Measurements from ENCODE around the gene RRP8.

Gene RRP8

DNA sequence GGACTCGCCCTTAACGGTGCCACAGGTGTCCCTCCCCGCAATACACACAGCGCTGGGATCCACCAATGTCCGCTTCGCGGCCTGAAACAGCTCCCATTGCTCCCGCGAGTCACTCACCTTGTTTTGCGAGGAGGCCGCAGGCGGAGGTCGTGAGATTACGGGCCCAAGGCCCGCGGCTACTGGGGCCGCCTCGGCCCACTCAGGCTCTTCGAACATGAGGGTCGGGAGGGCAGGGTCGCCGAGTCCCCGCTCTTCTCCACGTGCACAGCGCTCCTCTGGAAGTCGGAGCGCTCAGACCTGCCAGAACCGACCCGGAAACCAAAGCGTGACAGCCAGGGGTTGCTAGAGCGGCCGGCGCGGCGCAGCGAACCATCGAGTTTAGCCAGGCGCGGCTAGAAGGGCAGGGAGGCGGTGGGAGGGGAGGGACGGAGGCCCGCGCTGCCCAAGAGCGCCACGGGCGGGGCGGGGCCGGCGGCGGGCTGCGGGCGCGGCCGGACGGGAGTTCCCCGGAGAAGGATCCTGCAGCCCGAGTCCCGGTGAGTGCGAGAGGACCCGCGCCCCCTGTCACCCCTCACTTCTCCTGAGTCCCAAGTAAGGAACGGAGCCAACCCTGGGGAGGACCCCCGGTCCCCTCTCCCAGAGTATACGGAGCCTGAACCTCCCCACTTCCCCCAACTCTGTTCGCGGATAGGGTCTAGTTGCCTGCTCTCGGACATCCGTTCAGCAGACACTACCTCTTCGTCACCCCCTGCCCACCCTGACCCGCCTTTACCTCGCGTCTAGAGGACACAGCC is at the start of gene RRP8, which contains the start of gene ILK:
RRP8 (minus strand) TSS at position 330 of the 794 bp plus-strand sequence; CDS start at position 216, 114 bp downstream.
ILK (plus strand) TSS at position 488 of the 794 bp plus-strand sequence. CDS start 498 bp downstream, outside the sequence.
- DNase-seq = peak; percentile 55 to 77 (median 64)

DNA sequence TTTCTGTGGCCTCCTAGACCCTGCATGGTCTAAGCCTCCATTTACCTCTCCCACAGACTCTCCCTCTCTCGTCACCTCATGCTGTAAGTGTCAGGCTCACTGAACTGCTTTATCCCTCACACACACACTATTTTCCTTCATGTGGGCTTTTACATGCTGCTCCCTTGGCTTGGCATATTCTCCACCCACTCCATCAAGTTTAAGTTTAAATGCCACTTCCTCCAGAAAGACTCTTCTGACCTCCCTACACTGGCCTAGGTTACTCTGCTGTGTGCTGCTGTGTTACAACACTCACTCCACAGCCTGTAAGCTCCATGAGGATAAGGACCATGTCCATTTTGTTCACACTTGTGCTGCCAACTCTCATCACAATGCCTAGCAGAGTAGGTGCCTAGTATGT is 49.7 kb upstream of the RRP8 start:
- no peak for DNase-seq

DNA sequence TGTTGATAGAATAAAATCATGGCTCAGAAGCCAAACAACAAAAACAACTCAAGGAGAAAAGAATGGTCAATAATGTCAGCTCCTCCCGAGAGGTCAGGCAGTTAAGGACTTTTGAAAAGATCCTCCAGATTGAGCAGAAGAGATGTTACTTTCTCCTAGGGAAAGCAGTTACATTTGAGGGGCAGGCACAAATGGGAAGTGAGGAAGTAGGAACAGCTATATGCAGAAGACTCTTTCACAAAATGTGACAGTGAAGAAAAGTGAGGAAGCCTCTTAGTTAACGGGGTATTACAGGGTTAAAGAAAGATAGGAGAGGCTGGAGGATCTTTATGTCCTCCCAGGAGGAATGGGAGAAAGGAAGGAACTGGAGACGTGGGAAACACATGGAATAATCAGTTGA is 48.8 kb upstream of the RRP8 start:
- DNase-seq = no peak

GRCh38 chr11:6650980-6651379 is 47.6 kb upstream of the RRP8 start:
- no peak for DNase-seq

- no peak for DNase-seq
Observed at GRCh38 chr11:6650104-6650503, 46.7 kb upstream of the RRP8 start.

DNA sequence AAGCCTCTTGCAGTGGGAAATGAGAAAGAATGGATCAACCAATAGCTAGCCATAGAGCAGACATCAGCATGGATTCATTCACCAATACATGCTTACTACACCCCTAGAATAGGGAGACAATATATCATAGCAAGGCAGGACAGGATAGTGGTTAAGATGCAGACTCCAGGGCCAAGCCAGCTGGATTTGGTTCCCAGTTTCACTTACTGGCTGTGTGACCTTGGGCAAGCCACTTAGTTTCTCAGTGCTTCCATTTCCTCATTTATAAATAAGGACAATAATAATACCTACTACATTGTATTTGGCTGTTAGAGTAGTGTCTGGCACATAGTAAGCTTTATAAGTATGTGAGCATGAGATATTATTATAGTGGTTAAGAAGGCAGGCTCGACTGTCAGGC is 45.1 kb upstream of the RRP8 start:
- DNase-seq = no peak

GRCh38 chr11:6647836-6648235 is 44.4 kb upstream of the RRP8 start:
- DNase-seq = no peak

- DNase-seq = peak in 1 of 4 experiments; percentile 25
Observed at GRCh38 chr11:6646918-6647679, 43.7 kb upstream of the RRP8 start.

DNA sequence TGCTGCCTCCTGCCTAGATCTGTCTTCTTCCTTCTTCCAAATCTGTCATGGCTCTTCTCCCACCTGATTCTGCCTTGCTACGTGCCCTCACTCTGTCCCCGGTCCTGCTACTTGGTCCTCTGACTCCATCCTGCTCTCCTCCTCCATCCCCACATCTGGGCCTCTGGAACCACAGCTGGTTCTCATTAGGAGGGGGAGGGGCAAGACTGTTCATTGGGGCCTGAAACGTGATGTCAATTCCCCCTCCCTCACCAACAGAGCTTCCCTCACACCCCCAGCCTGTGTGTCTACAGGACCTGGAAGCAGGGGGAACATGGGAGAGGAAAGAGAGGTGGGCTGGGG is 43.1 kb upstream of the RRP8 start:
- DNase-seq = no peak

- DNase-seq = no peak
Observed at GRCh38 chr11:6646071-6646470, 42.7 kb upstream of the RRP8 start.

DNA sequence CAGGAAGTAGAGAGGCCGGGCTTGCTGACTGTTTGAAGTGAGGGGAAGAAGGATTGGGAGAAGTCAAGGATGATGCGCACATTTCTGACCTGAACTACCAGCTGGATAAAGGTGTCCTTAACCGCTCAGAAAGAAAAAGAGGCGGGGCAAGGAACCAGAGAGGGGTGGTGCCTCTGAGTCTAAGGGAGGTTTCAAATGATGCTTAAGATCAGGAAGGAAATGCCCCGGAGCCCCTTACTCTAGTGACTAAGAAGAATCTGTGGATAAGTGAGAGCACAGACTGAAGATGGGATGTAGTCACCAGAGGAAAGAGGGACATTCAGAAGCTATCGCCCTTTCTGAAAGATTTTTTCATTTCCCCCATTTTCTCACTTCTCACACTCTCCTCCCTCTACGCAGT is 39.5 kb upstream of the RRP8 start:
- no peak for DNase-seq

DNA sequence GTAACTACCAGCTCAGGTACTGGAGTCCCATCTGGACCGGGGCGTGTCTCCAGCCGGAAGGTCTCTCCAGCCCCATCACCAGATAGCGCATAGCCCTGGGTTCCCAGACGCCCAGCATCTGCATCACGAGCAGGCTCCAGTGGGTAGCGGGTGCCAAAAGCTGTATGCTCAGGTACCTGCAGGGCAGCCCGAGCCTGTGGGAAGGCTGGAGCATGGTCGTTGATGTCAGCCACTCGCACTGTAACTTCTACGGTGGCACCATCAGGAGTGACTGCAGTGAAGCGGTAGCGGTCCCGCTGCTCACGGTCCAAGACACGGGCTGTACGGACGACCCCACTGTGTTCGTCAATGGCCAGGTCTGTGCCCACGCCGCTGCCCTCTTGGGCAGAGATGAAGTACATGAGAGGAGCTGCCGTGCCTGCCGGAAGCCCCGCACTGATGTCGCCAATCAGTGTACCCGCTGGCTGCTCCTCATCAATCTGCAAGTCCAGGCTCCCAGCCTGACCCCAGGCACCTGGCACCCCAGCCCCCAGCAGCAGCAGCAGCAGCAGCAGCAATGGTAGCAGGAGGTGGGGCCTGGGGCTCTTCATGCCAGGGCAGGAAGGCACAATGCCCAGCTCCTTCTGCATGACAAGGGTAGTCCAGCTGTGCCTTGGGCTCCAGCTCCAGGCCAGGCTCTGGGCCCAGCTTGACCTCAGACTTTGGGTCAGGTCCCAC is 37.7 kb upstream of the RRP8 start:
- DNase-seq = no peak

DNA sequence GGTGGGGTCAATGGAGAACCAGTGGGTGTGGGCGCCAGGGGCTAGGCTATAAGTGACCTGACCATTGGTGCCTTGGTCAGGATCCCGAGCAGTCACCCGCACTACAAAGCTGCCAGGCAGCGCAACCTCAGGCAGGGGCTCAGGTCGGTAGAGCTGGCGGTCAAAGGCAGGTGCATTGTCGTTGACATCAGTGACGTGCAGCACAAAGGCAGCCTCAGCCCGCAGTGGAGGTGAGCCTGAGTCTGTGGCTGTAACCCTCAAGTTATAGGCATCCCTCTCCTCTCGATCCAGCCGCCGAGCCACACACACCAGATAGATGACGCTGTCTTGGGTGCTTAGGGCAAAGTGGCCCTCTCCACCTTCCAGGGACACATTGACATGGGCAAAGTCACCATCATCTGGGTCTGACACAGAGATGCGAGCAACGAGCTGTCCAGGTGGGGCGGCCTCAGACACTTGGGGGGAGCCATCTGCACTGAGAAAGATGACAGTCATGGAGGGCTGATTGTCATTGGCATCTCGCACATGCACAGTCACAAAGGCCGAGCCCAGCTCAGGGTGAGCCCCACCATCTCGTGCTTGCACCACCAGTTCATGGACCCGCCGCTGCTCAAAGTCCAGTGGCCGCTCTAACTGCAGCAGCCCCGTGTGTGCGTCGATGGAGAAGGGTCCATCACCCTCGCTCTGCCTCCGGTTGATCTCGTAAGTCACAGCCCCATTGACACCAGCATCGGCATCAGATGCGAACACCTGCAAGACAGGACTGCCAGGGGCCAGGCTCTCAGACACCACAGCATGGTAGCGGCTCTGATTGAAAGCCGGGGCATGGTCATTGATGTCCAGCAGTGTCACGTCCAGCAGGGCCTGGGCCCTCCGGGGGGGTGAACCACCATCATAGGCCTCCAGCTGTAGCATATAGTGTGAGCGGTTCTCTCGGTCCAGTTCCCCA is 36.9 kb upstream of the RRP8 start:
- no peak for DNase-seq

DNA sequence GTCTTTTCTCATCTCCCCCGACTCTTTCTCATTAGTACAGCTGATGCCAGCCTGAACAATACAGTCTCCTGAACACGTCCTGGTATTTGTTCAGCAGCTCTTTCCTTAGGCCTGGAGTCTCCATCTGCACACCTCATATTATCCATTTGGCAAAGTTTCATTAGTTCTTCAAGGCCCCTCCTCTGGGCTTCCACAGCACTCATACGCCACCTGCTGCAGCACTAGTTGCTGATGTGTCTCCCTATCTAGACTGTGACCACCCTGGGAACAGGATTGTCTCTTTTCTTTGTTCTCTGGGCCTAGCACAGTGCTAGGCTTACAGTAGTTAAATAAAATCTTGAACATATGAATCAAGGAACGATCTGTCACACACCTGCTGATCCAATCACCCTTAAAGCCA is 35.0 kb upstream of the RRP8 start:
- no peak for DNase-seq

DNA sequence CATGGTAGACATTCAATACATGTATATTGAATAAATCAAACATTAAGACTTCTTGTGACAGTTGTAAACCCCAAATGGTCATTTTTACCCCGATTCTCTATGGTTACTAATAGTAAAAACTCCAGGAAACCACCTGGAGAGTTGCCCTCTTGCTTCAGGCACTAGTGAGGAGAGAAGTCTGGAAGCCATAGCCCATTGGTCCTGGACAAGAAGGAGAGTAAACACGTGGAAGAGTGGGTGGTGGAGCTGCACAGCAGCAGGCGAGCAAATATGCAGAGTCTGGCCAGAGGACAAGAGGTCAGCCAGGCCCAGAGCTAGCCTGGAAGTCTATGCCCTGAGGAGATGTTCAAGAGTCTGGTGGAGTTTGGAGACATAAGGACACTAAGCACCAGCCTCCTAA is 34.5 kb upstream of the RRP8 start:
- DNase-seq = no peak

- DNase-seq = no peak
Observed at GRCh38 chr11:6636480-6636879, 33.1 kb upstream of the RRP8 start.

- DNase-seq = no peak
Observed at GRCh38 chr11:6635082-6635932, 31.9 kb upstream of the RRP8 start.

- no peak for DNase-seq
Observed at GRCh38 chr11:6634534-6634933, 31.1 kb upstream of the RRP8 start.

DNA sequence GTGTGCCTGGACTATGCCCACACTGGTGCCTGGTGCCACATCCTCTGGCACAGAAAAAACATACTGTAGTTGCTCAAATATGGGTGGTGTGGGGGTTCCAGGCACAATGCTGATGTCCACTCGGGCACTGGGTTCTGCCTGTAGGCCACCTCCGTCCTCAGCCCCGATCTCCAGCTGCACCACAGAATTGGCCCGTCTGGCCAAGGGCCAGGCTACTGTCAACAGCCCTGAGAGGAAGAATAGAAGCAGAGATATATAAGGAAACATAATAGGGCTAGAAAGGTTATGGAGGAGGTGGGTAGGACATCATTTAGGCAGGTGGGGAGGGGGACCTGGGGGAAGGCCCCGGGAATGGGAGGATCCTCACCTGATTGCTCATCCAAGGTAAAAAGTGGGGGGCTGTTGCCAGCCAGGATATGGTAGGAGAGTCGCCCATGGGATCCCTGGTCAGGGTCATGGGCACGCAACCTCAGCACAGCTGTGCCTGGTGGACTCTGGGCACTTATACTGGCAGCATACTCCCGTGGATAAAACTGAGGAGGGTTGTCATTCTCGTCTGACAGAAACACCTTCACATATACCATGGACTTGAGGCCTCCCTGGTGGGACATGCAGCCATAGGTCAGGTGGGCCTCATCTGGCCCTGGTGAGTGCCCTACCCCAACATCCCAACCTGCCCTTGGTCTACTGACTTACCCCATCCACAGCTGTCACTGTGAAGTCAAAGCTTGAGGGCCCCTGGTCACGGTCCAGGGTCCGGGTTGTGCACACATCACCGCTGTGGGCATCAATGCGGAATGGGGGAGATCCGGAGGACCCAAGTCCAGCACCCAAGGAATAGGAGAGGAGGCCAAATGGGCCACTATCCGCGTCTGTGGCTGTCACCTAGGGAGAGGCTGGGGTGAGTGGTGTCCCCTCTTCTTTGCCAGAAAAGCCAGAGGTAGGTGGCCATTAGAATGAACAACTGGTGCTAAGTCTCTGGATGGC is 30.3 kb upstream of the RRP8 start:
- DNase-seq = no peak
